Astrocyte (in vitro differentiated cells and primary cell): ENCODE results near the gene NTRK3. TPM values are rescaled to one million over a fixed set of nuclear protein-coding genes. Genes with fewer than 3 reads are reported as not detected.

Experiments
- DNase-seq: peaks from one replicate; pipeline ENCODE4 v3.0.0-alpha.2; 2010; ENCODE audit warnings: low read depth
- FAIRE-seq: peaks from 2 replicates; lab custom pipeline; 2011; peaks lifted over from hg19 to GRCh38; lab: Jason Lieb, UNC
- H2AFZ ChIP-seq: 2 replicates; pipeline ENCODE4 v1.6.0; 2012; ENCODE audit warnings: low read depth, low read length, inconsistent platforms
- H3K27ac ChIP-seq: 2 replicates; pipeline ENCODE4 v1.5.1; 2011; ENCODE audit warnings: low read depth, low read length, inconsistent platforms
- H3K27me3 ChIP-seq: 2 replicates; pipeline ENCODE4 v1.6.0; 2011; ENCODE audit warnings: low read length, inconsistent platforms; ENCODE audit not compliant: insufficient read depth
- H3K36me3 ChIP-seq: 2 replicates; pipeline ENCODE4 v1.5.1; 2011; ENCODE audit warnings: low read length, inconsistent platforms; ENCODE audit not compliant: insufficient read depth
- H3K4me1 ChIP-seq: 2 replicates; pipeline ENCODE4 v1.5.1; 2011; ENCODE audit warnings: low read length, inconsistent platforms; ENCODE audit not compliant: insufficient read depth
- H3K4me2 ChIP-seq: 2 replicates; pipeline ENCODE4 v1.6.0; 2012; ENCODE audit warnings: low read length, inconsistent platforms
- H3K4me3 ChIP-seq: 2 replicates; pipeline ENCODE4 v1.5.1; 2011; ENCODE audit warnings: low read depth, mild to moderate bottlenecking, low read length, inconsistent platforms; ENCODE audit not compliant: insufficient read depth
- H3K79me2 ChIP-seq: 2 replicates; pipeline ENCODE4 v1.6.0; 2012; ENCODE audit warnings: mild to moderate bottlenecking, low read length, inconsistent platforms; ENCODE audit not compliant: insufficient read depth
- H3K9ac ChIP-seq: 2 replicates; pipeline ENCODE4 v1.6.0; 2012; ENCODE audit warnings: mild to moderate bottlenecking, low read length, inconsistent platforms
- H3K9me3 ChIP-seq: 2 replicates; pipeline ENCODE4 v1.5.1; 2012; ENCODE audit warnings: low read depth, mild to moderate bottlenecking, low read length, inconsistent platforms; ENCODE audit not compliant: insufficient read depth
- H4K20me1 ChIP-seq: 2 replicates; pipeline ENCODE4 v1.6.0; 2012; ENCODE audit warnings: low read length, inconsistent platforms; ENCODE audit not compliant: insufficient read depth
- H3K27ac Mint-ChIP-seq: one replicate; pipeline ENCODE4 v1.8.0; 2021; ENCODE audit warnings: mild to moderate bottlenecking, mixed read lengths; ENCODE audit not compliant: unreplicated experiment
- H3K27me3 Mint-ChIP-seq: one replicate; pipeline ENCODE4 v1.8.0; 2021; ENCODE audit warnings: low read depth, mixed read lengths; ENCODE audit not compliant: unreplicated experiment
- H3K36me3 Mint-ChIP-seq: one replicate; pipeline ENCODE4 v1.8.0; 2021; ENCODE audit warnings: low read depth, mixed read lengths; ENCODE audit not compliant: unreplicated experiment
- H3K4me1 Mint-ChIP-seq: one replicate; pipeline ENCODE4 v1.8.0; 2021; ENCODE audit warnings: low read depth, mixed read lengths; ENCODE audit not compliant: unreplicated experiment
- H3K4me3 Mint-ChIP-seq: one replicate; pipeline ENCODE4 v1.8.0; 2021; ENCODE audit warnings: mild to moderate bottlenecking, moderate library complexity, mixed read lengths; ENCODE audit not compliant: unreplicated experiment
- H3K9me3 Mint-ChIP-seq: one replicate; pipeline ENCODE4 v1.8.0; 2021; ENCODE audit warnings: mild to moderate bottlenecking, mixed read lengths; ENCODE audit not compliant: unreplicated experiment
- CTCF ChIP-seq: IDR thresholded peaks from 2 replicates; pipeline ENCODE4 v1.5.1; 2011; ENCODE audit warnings: low read depth, mild to moderate bottlenecking, inconsistent platforms, low read length, moderate library complexity; ENCODE audit not compliant: insufficient read depth
- EZH2 ChIP-seq: IDR thresholded peaks from 2 replicates; pipeline ENCODE4 v1.6.1; 2012; ENCODE audit warnings: mild to moderate bottlenecking, low read length, inconsistent platforms; ENCODE audit not compliant: insufficient read depth
- total RNA-seq: library from RNA; stranded (reverse); gene quantifications from 2 replicates; pipeline ENCODE4 v1.2.1, GENCODE V29; 2021

The NTRK3 gene
- total RNA-seq, 1 donor from 2014 or later = 12.9 TPM

GRCh38 chr15:87959080-87959479 lies 297.5 kb downstream of the NTRK3 start:
- Mint-ChIP-seq H3K4me1 (peaks cover 8% of the 10 kb centered on the region), H3K36me3 (peaks cover 3% of the 10 kb centered on the region), H3K9me3 (peaks cover 2% of the 10 kb centered on the region), H3K27ac (no peak overlapping the region), H3K4me3 (no peak overlapping the region), H3K27me3 (peaks cover 22% of the 10 kb centered on the region)
- Histone ChIP-seq H3K9ac (no peak overlapping the region), H3K4me3 (no peak overlapping the region), H3K27me3 (no peaks in the 10 kb centered on the region), H4K20me1 (no peaks in the 10 kb centered on the region), H2AFZ (no peak overlapping the region), H3K4me2 (no peak overlapping the region), H3K27ac (no peak overlapping the region), H3K4me1 (no peaks in the 10 kb centered on the region), H3K36me3 (no peaks in the 10 kb centered on the region), H3K79me2 (no peaks in the 10 kb centered on the region), H3K9me3 (no peaks in the 10 kb centered on the region)
- FAIRE-seq (no peak), DNase-seq (no peak)
- TF ChIP-seq CTCF = no peak
- TF ChIP-seq EZH2 = no peak

GRCh38 chr15:87955284-87955909 lies 301.1 kb downstream of the NTRK3 start:
- peaks cover 24% of the 10 kb centered on the region for H3K27me3 Mint-ChIP-seq
- Histone ChIP-seq H3K27ac (no peak overlapping the region), H3K27me3 (no peaks in the 10 kb centered on the region), H2AFZ (no peak overlapping the region), H4K20me1 (no peaks in the 10 kb centered on the region), H3K9me3 (no peaks in the 10 kb centered on the region), H3K4me1 (no peaks in the 10 kb centered on the region), H3K9ac (no peak overlapping the region), H3K4me3 (no peak overlapping the region), H3K36me3 (no peaks in the 10 kb centered on the region), H3K79me2 (no peaks in the 10 kb centered on the region), H3K4me2 (no peak overlapping the region)
- no peak overlapping the region for H3K4me3 Mint-ChIP-seq
- FAIRE-seq (no peak), DNase-seq (no peak)
- peaks cover 8% of the 10 kb centered on the region for H3K4me1 Mint-ChIP-seq
- H3K27ac Mint-ChIP-seq = no peak overlapping the region
- peaks cover 3% of the 10 kb centered on the region for H3K36me3 Mint-ChIP-seq
- H3K9me3 Mint-ChIP-seq = peaks cover 2% of the 10 kb centered on the region
- TF ChIP-seq CTCF (no peak), EZH2 (no peak)

GRCh38 chr15:87954793-87955192 lies 301.7 kb downstream of the NTRK3 start:
- Histone ChIP-seq H3K4me1 (no peaks in the 10 kb centered on the region), H3K27ac (no peak overlapping the region), H4K20me1 (no peaks in the 10 kb centered on the region), H3K36me3 (no peaks in the 10 kb centered on the region), H2AFZ (no peak overlapping the region), H3K79me2 (no peaks in the 10 kb centered on the region), H3K27me3 (no peaks in the 10 kb centered on the region), H3K9me3 (no peaks in the 10 kb centered on the region), H3K4me3 (no peak overlapping the region), H3K9ac (no peak overlapping the region), H3K4me2 (no peak overlapping the region)
- Mint-ChIP-seq H3K36me3 (peaks cover 5% of the 10 kb centered on the region), H3K9me3 (peaks cover 4% of the 10 kb centered on the region), H3K4me3 (no peak overlapping the region), H3K27me3 (peaks cover 25% of the 10 kb centered on the region), H3K4me1 (peaks cover 8% of the 10 kb centered on the region), H3K27ac (no peak overlapping the region)
- FAIRE-seq = no peak
- TF ChIP-seq EZH2 (no peak), CTCF (no peak)
- DNase-seq = no peak
